Activated CD4-positive, CD25-positive, alpha-beta regulatory T cell treated with anti-CD3 and anti-CD28 coated beads, Interleukin-2, amount 50 U/mL, for 24 hours (primary cell): ENCODE measurements around the gene MAG.

Experiments used
- ATAC-seq, 2 donors: fragments of 150-1000 bp; cut with Tn5 transposase; one replicate each; pipeline ENCODE4 v1.10.0; 2021; ENCODE audit warnings: mild to moderate bottlenecking in 1 of 2, moderate library complexity in 1 of 2

Gene MAG

GRCh38 chr19:35299523-35300338 is 7.8 kb downstream of the MAG start:
- no peak for ATAC-seq

GRCh38 chr19:35300339-35300649 is 8.3 kb downstream of the MAG start:
- ATAC-seq, result no peak

DNA sequence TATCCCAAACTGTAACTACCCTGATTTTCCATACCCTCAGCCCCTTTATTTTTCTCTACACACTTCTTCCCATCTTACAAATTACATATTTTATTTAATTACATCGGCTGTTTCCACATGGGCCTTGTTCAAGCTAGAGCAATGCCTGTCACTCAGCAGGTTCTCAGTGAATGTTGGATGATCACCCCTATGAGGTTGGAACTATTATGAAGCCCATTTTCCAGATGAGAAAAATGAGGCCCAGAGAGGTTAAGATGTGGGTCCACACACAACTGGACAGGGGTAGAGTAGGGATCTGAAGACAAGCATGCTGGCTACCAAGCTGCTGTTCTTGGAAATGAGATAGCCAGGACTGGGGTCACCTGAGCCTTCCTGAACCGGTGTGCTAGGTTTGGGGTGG is 10.0 kb downstream of the MAG start:
- no peak for ATAC-seq

DNA sequence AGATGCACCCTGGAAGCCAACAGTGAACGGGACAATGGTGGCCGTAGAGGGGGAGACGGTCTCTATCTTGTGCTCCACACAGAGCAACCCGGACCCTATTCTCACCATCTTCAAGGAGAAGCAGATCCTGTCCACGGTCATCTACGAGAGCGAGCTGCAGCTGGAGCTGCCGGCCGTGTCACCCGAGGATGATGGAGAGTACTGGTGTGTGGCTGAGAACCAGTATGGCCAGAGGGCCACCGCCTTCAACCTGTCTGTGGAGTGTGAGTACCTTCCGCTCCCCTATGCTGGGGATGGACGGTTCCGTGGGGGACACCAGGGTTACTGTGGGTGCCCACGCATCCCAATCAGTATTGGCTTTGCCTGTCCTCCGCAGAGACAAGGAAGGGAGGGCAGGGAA is 10.5 kb downstream of the MAG start:
- ATAC-seq, result no peak

GRCh38 chr19:35303357-35303915 is 11.5 kb downstream of the MAG start:
- ATAC-seq, result no peak

DNA sequence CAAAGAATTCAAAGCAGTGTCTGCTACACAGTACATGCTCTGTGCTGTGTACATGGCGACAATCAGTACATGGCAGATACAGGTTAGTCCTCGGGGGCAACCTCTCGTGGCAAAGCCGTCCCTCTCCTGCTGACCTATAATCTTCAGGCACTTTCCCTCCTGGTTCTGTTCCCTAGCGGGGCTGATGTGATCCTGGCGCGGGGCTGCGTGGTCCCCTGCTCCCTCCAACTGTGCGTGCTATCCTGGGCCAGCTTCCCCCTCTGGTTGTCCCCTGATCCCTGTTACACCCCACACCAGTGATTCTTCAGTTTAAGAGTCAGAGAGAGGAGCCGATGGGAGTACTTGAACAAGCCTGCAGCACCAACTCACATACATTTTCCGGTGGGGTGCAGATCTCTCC is 12.1 kb downstream of the MAG start:
- no peak for ATAC-seq

- no peak for ATAC-seq
Measured at GRCh38 chr19:35305181-35305580, 13.2 kb downstream of the MAG start.

GRCh38 chr19:35306473-35307246 is 14.7 kb downstream of the MAG start:
- no peak for ATAC-seq

DNA sequence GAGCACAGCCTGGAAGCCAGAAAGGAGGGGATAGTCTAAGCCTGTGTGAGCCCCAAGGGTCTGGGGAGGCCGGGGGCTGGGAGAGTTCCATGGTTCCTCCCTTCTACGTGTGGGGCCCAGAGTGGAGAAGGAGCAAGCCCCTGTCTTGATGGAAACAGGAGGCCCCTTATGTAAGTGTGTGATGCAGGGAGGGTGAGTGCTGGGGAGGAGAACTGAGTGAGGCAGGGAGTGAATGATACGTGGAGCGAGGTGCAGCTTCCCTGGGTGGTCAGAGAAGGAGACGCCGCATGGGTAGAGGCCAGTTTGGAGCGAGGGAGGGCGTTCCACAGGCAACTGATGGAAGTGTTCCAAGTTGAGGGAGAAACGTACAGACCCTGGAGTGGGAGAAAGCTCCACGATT is 16.0 kb downstream of the MAG start:
- no peak for ATAC-seq

DNA sequence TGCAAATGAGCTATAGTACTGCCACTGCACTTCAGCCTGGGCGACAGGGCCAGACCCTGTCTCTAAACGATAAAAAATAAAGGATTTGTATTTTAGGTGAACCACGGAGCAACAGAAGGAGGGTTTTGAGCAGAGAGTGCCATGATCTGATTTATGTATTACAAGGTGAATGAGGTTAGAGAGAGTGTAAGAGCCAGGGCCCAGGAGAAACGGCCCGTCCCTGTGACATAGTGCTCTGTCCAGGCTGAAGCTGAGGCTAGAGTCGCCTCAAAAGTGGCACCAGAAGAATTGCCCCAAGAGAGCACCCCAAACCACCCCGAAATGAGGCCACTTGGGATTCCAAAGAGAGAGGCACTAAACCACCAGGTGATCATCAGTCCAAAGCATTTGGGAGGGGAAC is 16.9 kb downstream of the MAG start:
- ATAC-seq, result no peak

DNA sequence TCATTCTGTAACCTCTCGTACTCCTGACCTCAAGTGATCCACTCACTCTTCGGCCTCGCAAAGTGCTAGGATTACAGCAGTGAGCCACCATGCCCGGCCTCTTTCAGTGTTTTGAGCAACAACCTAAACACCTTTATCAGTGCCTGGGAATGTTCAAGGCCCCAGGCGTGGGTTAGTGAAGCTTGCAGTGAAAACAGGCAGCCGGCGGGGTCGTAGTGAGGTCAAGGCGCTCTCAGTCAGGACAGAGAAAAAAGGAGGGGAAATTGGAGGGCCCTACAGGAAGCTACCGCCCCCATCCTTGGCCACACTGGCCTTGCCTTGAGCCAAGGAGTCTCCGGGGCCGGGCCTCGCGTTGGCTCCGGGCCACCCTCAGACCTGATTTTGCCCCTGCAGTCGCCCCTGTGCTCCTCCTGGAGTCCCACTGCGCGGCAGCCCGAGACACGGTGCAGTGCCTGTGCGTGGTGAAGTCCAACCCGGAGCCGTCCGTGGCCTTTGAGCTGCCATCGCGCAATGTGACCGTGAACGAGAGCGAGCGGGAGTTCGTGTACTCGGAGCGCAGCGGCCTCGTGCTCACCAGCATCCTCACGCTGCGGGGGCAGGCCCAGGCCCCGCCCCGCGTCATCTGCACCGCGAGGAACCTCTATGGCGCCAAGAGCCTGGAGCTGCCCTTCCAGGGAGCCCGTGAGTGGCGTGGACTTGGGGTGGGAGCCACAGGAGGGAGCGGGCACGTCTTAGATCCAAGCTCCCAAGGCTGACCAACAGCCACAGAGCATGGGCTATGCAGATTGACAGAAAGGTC is 17.7 kb downstream of the MAG start:
- no peak for ATAC-seq

DNA sequence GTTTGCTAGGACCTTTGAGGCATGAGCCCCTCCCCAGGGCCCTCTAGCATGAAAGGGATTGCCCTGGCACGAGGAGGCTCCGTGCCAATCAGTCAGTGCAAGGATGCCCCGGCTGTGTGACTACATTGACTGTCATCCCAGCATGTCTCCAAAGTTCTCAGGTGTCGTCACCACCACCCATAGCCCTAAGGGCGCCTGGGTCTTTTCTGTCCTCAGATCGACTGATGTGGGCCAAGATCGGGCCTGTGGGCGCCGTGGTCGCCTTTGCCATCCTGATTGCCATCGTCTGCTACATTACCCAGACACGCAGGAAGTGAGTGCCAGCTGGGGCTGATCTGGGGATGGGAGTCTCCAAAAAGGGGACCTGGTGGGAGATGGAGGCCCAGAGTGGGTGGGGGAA is 18.4 kb downstream of the MAG start:
- ATAC-seq, result no peak

- no peak for ATAC-seq
Measured at GRCh38 chr19:35310811-35311465, 19.0 kb downstream of the MAG start.

GRCh38 chr19:35311901-35312665 is 20.1 kb downstream of the MAG start:
- ATAC-seq, result no peak

- ATAC-seq, result no peak
Measured at GRCh38 chr19:35313587-35313986, 21.6 kb downstream of the MAG start.

DNA sequence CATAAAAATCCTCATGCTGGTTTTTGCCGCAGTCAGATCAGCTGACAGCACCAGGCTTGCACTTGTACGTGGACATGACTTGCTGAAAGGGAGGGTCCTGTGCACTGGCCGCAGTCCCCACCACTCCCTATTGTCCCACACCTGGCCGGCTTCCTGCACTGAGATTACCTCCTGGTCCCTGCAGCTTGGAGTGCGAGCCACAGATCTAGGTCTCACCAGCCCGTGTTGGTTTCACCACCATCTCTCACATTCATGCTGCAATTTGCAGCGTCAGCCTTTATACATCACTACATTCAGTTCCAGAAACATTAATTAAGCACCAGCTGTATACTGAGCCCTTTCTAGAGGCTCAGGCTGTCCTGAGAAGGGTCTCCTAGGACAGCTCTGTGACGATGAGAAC is 22.1 kb downstream of the MAG start:
- ATAC-seq, result no peak

GRCh38 chr19:35314858-35315470 is 23.0 kb downstream of the MAG start:
- no peak for ATAC-seq

DNA sequence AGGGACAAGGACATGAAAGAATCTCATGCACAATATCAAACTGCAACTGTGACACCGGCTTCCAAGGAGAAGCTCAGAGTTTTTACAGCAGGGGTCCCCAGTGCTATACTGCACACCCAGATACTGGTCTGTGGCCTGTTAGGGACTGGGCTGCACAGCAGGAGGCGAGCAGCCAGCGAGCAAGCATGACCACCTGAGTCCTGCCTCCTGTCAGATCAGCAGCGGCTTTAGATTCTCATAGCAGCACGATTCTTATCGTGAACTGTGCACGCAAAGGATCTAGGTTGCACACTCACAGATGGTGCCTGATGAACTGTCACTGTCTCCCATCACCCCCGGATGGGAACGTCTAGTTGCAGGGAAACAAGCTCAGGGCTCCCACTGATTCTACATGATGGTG is 23.9 kb downstream of the MAG start:
- no peak for ATAC-seq

- no peak for ATAC-seq
Measured at GRCh38 chr19:35316560-35316959, 24.6 kb downstream of the MAG start.

DNA sequence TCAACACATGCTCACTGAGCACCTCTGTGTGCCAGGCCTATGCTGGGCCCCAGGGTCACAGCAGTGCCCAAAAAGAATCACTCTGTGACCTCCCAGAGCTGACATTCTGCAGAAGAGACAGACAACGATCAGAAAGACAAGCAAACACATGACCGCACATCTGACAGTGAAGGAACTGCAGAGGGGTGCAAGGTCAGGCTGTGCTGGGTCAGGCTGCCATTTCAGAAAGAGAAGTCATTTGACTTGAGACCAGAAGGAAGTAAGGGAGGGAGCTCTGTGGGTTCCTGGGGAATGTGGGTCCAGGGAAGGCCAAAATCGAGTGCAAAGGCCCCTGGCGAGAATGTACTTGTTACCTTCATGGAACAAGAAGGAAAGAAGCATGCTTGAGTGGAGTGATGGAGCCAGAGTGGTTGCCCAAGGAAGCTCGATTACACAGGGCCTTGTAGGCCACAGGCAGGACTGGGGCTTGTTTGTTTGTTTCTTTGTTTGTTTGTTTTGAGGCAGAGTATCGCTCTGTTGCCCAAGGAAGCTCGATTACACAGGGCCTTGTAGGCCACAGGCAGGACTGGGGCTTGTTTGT is 25.6 kb downstream of the MAG start:
- ATAC-seq, result no peak
